ENCODE measurements around the gene DIAPH3. TPM values are rescaled to one million over a fixed set of nuclear protein-coding genes. Genes with fewer than 3 reads are reported as not detected.

Gene DIAPH3
- polyA plus RNA-seq, 3 donors from 2014 or later, result 0.03 to 0.25 TPM; not detected in 1

DNA sequence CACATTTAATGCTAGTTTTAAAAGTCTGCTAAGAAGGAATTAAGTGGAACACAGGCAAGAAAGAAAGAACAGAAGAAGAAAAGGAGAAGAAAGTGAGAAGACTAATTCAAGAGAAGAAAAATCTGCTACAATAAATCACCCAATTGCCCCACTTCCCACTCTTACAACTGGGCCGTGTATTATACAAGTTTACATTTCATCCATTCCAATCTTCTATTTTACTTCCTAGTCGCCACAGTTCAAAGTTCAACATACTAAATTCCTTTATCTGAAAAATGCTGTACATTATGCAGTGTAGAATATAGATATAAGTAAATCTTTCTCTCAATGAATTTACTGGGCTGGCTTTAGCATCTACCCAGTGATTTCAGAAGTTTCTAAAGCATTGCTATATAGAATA lies 328.2 kb downstream of the DIAPH3 start:
- Mint-ChIP-seq H3K9me3 (peaks cover 0 to 2% (median 0%) of the 10 kb centered on the region in 6 donors), H3K36me3 (no peaks in the 10 kb centered on the region), H3K4me3 (no peak overlapping the region), H3K27me3 (ENCODE audit: low read depth in 3 of 3) (no peaks in the 10 kb centered on the region), H3K4me1 (no peaks in the 10 kb centered on the region), H3K27ac (no peak overlapping the region)
- DNase-seq, result no peak

DNA sequence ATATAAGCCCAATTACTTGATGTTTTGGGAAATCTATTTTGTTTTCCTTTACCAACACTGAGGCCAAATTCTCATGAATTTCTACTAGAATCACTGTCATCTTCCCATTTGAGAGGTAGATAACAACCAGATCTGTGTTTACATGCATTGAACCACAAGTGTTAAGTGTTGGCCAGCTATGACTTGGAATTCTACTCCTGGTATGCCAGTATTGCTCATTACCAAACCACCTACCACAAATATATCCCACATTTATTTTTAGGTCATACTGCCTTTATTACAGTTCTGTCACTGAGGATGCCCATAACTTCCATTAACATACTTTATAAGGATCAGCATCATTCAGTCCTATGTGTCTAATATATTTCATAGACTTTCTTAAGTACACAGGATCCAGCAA lies 328.9 kb downstream of the DIAPH3 start:
- H3K4me1 Mint-ChIP-seq, result no peaks in the 10 kb centered on the region
- H3K36me3 Mint-ChIP-seq, result no peaks in the 10 kb centered on the region
- DNase-seq, result no peak
- no peak overlapping the region for H3K27ac Mint-ChIP-seq
- H3K27me3 Mint-ChIP-seq (ENCODE audit: low read depth in 3 of 3), result no peaks in the 10 kb centered on the region
- H3K9me3 Mint-ChIP-seq, result peaks cover 0 to 2% (median 0%) of the 10 kb centered on the region in 6 donors
- no peak overlapping the region for H3K4me3 Mint-ChIP-seq

DNA sequence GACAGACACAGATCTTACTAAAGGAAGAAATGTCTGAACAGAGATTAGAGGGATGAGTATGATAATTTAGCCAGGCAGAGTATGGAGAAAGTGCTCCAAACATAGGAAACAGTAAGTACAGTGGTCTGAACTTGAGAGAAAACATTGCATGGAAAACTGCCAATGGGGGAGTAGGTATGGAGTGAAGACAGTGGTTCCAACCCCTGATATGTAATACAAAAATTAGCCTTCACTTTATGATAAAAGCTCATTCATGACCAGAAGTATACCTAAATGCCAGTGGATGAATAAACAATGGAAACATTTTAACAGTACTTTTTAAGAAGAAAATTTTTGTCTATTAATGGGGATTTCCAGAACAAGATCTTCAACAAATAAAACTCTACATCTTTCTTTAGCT lies 334.0 kb downstream of the DIAPH3 start:
- no peaks in the 10 kb centered on the region for H3K4me1 Mint-ChIP-seq
- H3K27ac Mint-ChIP-seq, result no peak overlapping the region
- H3K9me3 Mint-ChIP-seq, result peaks cover 0 to 3% (median 0%) of the 10 kb centered on the region in 6 donors
- H3K4me3 Mint-ChIP-seq, result no peak overlapping the region
- no peak for DNase-seq
- peaks cover 0 to 4% (median 0%) of the 10 kb centered on the region in 3 donors for H3K36me3 Mint-ChIP-seq
- no peaks in the 10 kb centered on the region for H3K27me3 Mint-ChIP-seq (ENCODE audit: low read depth in 3 of 3)

DNA sequence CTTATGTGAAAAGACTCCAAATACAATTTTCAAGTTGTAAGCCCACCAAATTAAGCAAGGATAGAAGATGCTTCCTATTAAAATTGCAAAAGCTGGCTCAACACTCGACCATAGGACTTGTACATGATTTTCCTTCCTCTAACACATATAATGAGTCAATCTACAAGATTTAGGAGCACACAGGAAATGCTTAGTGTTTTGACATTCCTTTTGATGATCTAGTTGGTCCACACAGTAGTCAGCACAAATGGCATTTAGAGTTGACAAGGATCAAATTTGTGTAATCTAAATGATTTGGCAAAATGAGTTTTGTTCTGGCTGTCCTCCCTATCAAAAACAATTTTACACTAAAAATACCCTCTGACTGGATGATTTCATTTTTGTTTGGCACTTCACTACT lies 340.2 kb downstream of the DIAPH3 start:
- DNase-seq, result no peak
- Mint-ChIP-seq H3K4me1 (no peaks in the 10 kb centered on the region), H3K27ac (no peak overlapping the region), H3K9me3 (peaks cover 0 to 5% (median 1%) of the 10 kb centered on the region in 6 donors), H3K27me3 (ENCODE audit: low read depth in 3 of 3) (no peaks in the 10 kb centered on the region), H3K36me3 (peaks cover 0 to 4% (median 0%) of the 10 kb centered on the region in 3 donors), H3K4me3 (no peak overlapping the region)

DNA sequence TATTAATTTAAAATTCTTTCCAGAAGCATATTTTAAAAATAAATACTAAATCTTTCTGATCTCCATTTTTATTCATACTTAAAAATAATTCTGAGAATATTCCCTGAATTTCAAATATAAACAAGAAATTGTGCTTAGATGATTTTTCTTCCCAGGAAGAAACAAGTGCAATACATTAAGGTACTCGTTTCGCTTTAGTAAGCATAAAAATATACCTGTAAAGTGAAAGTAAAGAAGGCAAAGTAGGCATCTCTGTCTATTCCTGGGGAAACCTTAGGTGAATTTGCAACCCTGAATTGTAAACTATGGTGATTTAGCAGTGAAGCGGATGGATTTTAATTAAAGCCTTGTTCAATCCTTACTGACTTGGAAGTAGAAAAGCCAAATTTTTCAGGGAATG lies 354.2 kb downstream of the DIAPH3 start:
- Mint-ChIP-seq H3K27ac (no peak overlapping the region), H3K4me3 (no peak overlapping the region), H3K4me1 (no peaks in the 10 kb centered on the region), H3K9me3 (no peaks in the 10 kb centered on the region), H3K27me3 (ENCODE audit: low read depth in 3 of 3) (peaks cover 0 to 2% (median 0%) of the 10 kb centered on the region in 3 donors), H3K36me3 (peaks cover 0 to 4% (median 0%) of the 10 kb centered on the region in 3 donors)
- no peak for DNase-seq

DNA sequence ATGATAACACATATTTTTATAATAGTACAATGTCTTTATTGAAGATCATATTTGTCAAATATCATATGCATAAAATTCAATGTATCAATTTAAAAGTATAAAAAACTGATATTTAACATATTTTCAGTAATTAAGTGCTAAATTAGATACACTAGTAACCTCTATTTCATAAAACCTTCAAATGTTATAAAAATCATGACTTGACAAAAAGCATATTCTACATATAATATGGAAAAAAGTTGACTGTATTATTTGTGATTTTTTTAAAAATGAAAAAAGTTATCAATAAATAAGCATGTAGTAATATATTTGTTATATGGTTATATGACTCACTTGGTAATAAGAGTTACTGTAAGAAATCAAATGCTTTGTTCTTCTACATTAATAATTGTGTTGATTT lies 356.9 kb downstream of the DIAPH3 start:
- Mint-ChIP-seq H3K9me3 (no peaks in the 10 kb centered on the region), H3K27ac (no peak overlapping the region), H3K4me3 (no peak overlapping the region), H3K4me1 (no peaks in the 10 kb centered on the region), H3K36me3 (peaks cover 0 to 4% (median 0%) of the 10 kb centered on the region in 3 donors), H3K27me3 (ENCODE audit: low read depth in 3 of 3) (peaks cover 0 to 2% (median 0%) of the 10 kb centered on the region in 3 donors)
- no peak for DNase-seq

DNA sequence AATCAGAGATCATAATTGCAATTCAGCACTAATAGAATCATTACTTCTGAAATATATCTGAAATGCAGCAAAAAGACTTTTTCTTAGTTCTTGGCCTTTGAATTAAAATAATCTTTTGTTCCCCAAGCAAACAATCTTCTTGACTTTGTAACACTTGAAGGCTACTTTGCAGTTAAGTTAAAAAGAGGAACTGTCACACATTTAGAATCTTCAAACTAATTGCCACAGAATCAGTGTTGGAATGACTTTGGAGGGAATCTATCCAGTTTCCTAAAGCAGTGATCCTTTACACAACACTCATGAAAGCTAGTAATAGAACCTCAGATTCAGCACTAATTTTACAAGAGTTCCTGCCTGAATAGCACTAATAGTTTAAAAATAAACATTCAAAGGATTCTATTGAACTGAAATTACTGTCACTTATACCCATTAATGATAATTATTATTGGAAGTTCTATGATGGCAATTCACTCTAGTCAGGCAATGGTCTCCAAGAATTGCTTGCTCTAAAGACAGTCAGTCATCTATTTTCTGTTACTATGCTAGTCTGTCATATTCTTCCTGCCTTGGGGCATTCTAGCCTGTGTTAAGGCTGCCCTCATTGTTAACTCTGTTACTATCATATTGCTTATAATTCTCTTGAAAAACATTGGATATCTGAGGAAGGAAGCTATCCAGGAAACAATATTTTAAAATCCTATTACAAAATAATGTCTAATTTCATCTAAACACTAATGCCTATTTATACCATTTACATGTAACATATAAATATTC lies 362.4 kb downstream of the DIAPH3 start:
- Mint-ChIP-seq H3K4me3 (no peak overlapping the region), H3K36me3 (no peaks in the 10 kb centered on the region), H3K27me3 (ENCODE audit: low read depth in 3 of 3) (peaks cover 0 to 2% (median 2%) of the 10 kb centered on the region in 3 donors), H3K27ac (no peak overlapping the region), H3K4me1 (no peaks in the 10 kb centered on the region), H3K9me3 (no peaks in the 10 kb centered on the region)
- no peak for DNase-seq

DNA sequence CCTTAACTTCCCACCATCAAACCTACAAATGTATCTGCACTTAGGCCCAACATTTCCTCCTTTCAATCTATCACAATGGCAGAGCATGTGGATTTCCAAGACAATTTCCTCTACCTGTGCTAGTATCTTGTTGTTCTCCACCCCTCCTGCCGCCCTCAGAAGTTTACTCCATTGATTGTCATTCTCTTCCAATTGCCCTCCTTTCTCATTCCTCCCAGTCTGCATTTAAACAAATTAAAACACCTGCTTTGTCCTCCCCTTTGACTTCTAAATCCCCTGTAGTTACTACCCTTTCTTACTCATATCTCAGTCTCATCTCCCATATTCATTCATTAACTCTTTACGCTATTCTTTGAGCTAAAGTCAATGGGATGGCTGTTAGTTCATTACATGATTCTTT lies 370.6 kb downstream of the DIAPH3 start:
- DNase-seq, result no peak
- Mint-ChIP-seq H3K4me1 (no peaks in the 10 kb centered on the region), H3K27me3 (ENCODE audit: low read depth in 3 of 3) (peaks cover 0 to 2% (median 2%) of the 10 kb centered on the region in 3 donors), H3K27ac (no peak overlapping the region), H3K9me3 (no peaks in the 10 kb centered on the region), H3K36me3 (no peaks in the 10 kb centered on the region), H3K4me3 (no peak overlapping the region)

DNA sequence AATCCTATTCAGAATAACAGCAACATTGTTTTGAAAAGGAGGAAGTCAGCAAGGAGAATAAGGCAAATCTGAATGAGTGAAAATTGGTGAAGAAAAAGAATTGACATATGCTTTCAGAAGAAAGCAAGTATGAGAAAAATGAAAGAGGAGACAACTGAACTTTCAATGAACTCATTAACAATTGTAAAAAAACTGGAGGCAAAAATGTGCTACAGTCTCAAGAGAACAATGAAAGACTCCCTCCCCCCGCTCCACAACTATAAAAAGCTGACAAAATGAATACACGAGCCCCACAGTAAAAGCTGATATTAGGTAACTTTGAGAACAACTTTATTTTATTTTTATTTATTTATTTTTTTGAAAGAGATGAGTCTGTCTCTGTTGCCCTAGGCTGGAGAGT lies 373.1 kb downstream of the DIAPH3 start:
- Mint-ChIP-seq H3K36me3 (no peaks in the 10 kb centered on the region), H3K9me3 (no peaks in the 10 kb centered on the region), H3K27ac (no peak overlapping the region), H3K27me3 (ENCODE audit: low read depth in 3 of 3) (peaks cover 0 to 4% (median 0%) of the 10 kb centered on the region in 3 donors), H3K4me3 (no peak overlapping the region), H3K4me1 (no peaks in the 10 kb centered on the region)
- no peak for DNase-seq

DNA sequence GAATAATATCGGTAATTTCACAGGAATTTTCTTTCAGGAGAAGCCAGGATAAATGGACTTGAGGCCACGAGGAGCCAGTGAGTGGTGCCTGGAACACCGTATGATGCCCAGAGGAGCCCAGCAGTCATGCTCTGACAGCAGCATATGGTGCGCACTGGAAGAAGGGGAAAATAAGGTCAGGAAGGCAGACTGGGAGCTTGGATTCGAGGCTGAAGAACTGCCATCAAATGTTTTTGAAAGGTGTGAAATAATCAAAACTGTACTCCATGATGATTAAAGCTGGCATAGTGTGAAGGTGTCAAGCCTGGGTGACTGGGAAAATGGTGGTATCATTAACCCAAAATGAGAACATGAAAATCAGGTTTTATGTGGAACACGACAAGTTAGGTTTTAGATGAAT lies 374.2 kb downstream of the DIAPH3 start:
- DNase-seq, result no peak

DNA sequence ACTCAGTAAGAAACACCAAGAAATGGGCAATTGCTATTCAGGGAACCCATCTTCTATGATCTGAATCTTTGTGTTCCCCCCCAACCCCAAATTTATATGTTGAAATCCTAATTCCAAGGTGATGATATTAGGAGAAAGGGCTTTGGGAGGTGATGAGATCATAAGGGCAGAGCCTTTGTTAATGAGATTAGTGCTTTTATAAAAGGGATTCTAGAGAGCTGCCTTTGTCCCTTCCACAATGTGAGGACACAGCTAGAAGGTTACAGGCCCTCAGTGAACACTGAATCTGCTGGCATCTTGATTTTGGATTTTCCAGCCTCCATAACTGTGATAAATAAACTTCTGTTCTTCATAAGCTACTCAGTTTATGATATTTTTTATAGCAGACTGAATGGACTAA lies 376.0 kb downstream of the DIAPH3 start:
- peaks cover 0 to 3% (median 0%) of the 10 kb centered on the region in 6 donors for H3K9me3 Mint-ChIP-seq
- no peaks in the 10 kb centered on the region for H3K4me1 Mint-ChIP-seq
- no peaks in the 10 kb centered on the region for H3K36me3 Mint-ChIP-seq
- peaks cover 0 to 4% (median 0%) of the 10 kb centered on the region in 3 donors for H3K27me3 Mint-ChIP-seq (ENCODE audit: low read depth in 3 of 3)
- DNase-seq, result no peak
- H3K27ac Mint-ChIP-seq, result no peak overlapping the region
- no peak overlapping the region for H3K4me3 Mint-ChIP-seq

More for the DNA sequence above, 374.2 kb downstream of the DIAPH3 start:
- Mint-ChIP-seq H3K4me1 (no peaks in the 10 kb centered on the region), H3K27ac (no peak overlapping the region), H3K27me3 (ENCODE audit: low read depth in 3 of 3) (peaks cover 0 to 4% (median 0%) of the 10 kb centered on the region in 3 donors), H3K9me3 (peaks cover 0 to under 1% (median 0%) of the 10 kb centered on the region in 6 donors), H3K4me3 (no peak overlapping the region), H3K36me3 (no peaks in the 10 kb centered on the region)

DNA sequence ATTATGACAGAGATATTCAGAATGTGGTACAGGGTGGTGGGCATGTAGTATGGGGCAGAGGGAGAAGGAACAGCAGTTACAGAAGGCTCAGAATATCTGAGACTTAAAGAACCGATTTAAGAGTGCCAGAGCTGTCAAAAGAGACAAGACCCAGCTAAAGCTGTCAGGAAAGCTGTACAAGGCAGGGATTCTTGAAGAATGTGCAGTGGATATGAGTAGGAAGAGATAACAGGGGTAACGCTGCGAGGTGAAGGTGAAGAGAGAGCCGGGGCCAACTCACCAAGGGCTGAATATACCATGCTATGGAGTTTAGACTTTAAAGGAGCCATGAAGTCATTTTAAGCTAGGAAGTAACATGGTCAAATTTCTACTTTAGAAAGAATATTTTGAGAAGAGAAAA lies 381.0 kb downstream of the DIAPH3 start:
- Mint-ChIP-seq H3K27ac (no peak overlapping the region), H3K9me3 (peaks cover 0 to 3% (median 0%) of the 10 kb centered on the region in 6 donors), H3K4me3 (no peak overlapping the region), H3K4me1 (no peaks in the 10 kb centered on the region), H3K36me3 (no peaks in the 10 kb centered on the region), H3K27me3 (ENCODE audit: low read depth in 3 of 3) (peaks cover 0 to 2% (median 0%) of the 10 kb centered on the region in 3 donors)
- DNase-seq, result no peak

DNA sequence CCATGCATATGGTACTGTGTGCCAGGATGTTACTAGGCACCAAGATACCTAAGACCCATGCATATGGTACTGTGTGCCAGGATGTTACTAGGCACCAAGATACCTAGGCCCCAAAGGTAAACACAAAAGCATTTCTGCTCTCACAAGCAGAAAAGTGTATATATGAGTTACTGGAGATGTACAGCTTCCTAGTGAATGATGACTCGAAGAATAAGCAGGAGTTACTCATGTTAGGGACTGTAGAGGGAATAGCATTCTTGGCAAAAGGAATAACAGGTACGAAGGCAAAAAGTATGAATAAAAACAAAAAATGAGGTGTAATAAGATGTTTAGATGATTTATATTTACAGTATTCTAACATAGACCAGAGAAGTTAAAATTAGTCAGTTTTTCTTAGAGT lies 383.7 kb downstream of the DIAPH3 start:
- Mint-ChIP-seq H3K36me3 (no peaks in the 10 kb centered on the region), H3K9me3 (peaks cover 0 to 3% (median 0%) of the 10 kb centered on the region in 6 donors), H3K4me3 (no peak overlapping the region), H3K4me1 (no peaks in the 10 kb centered on the region), H3K27ac (no peak overlapping the region), H3K27me3 (ENCODE audit: low read depth in 3 of 3) (peaks cover 0 to 2% (median 0%) of the 10 kb centered on the region in 3 donors)
- no peak for DNase-seq

DNA sequence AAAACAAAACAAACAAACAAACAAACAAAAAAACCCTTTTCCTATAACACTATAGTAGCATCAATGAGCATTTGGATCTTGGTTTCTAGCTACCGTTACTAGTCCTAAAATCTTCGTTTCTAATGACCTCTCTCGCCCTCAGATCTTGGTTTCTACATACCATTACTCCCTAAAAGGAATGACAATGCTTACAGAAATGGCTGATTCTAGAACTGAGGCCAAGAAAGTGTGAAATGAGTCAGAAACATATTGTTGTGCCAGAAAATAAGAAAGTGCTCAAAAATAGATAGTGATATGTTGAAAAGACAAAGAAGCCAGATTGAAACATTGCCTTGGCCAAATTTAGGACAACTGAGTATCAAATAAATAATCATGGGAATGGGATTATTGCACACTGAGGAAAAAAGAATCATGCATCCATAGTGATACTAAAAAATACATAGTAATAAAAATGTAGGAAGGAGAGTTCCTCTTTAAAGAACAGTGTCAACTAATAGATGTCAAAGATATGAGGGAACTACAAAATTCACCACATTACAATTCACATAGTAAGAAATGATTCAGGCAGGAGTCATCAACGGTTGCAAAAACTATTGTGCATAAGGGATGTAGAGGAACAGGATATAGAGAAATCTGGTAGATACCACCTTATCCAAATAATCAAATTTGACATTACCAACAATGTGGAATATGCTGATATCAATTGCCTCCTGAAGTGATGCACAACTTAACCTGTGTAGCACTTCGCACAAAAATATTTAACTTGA lies 386.6 kb downstream of the DIAPH3 start:
- Mint-ChIP-seq H3K27me3 (ENCODE audit: low read depth in 3 of 3) (peaks cover 0 to 2% (median 0%) of the 10 kb centered on the region in 3 donors), H3K36me3 (no peaks in the 10 kb centered on the region), H3K4me1 (no peaks in the 10 kb centered on the region), H3K4me3 (no peak overlapping the region), H3K9me3 (no peaks in the 10 kb centered on the region), H3K27ac (no peak overlapping the region)
- DNase-seq, result no peak

All from immature natural killer cell (primary cell).